Type B pancreatic cell (in vitro differentiated cells): ENCODE data around the gene MIPEP. TPM values are rescaled to one million over a fixed set of nuclear protein-coding genes. Genes with fewer than 3 reads are reported as not detected.

Experiments
- DNase-seq: peaks from one replicate; pipeline ENCODE4 v3.0.0; 2021; ENCODE audit warnings: mixed read lengths; ENCODE audit not compliant: unreplicated experiment; ENCODE audit errors: extremely low spot score
- H3K27ac Mint-ChIP-seq: 2 replicates; pipeline ENCODE4 v1.8.0; 2021; ENCODE audit warnings: mild to moderate bottlenecking, mixed read lengths
- H3K27me3 Mint-ChIP-seq: 2 replicates; pipeline ENCODE4 v1.8.0; 2021; ENCODE audit warnings: mixed read lengths
- H3K36me3 Mint-ChIP-seq: 2 replicates; pipeline ENCODE4 v1.8.0; 2021; ENCODE audit warnings: mixed read lengths
- H3K4me1 Mint-ChIP-seq: one replicate; pipeline ENCODE4 v1.8.0; 2021; ENCODE audit warnings: mixed read lengths; ENCODE audit not compliant: unreplicated experiment
- H3K4me3 Mint-ChIP-seq: 2 replicates; pipeline ENCODE4 v1.8.0; 2021; ENCODE audit warnings: mild to moderate bottlenecking, mixed read lengths
- H3K9me3 Mint-ChIP-seq: 2 replicates; pipeline ENCODE4 v1.8.0; 2021; ENCODE audit warnings: mixed read lengths
- CTCF ChIP-seq: fragments of 200-600 bp; sonication (generic); conservative IDR thresholded peaks from 2 replicates; pipeline ENCODE4 v1.5.0; 2021; ENCODE audit warnings: antibody characterized with exemption, mild to moderate bottlenecking
- total RNA-seq: library from RNA; stranded (reverse); gene quantifications from 2 replicates; pipeline ENCODE4 v1.2.1, GENCODE V29; 2021; ENCODE audit warnings: low replicate concordance

The MIPEP gene
- total RNA-seq, 1 donor from 2014 or later = 29.9 TPM

- Mint-ChIP-seq H3K27ac (no peak overlapping the region), H3K4me1 (no peaks in the 10 kb centered on the region), H3K27me3 (peaks cover 15% of the 10 kb centered on the region), H3K4me3 (no peak overlapping the region), H3K36me3 (no peaks in the 10 kb centered on the region), H3K9me3 (no peaks in the 10 kb centered on the region)
- TF ChIP-seq CTCF = peak; percentile 94
- DNase-seq = no peak
Measured at GRCh38 chr13:23921451-23921888, 32.3 kb upstream of the MIPEP start.

DNA sequence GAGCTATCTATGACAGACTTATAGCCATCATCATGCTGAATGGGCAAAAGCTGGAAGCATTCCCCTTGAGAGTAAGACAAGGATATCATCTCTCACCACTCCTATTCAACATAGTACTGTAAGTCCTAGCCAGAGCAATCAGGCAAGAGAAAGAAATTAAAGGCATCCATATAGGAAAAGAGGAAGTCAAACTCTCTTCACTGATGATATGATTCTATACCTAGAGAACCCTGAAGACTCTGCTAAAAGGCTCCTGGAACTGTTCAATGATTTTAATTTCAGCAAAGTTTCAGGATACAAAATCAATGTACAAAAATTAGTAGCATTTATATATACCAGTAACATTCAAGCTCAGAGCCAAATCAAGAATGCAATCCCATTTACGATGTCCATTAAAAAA is 29.8 kb upstream of the MIPEP start:
- no peak for TF ChIP-seq CTCF
- no peak for DNase-seq
- H3K27ac Mint-ChIP-seq = no peak overlapping the region
- H3K36me3 Mint-ChIP-seq = no peaks in the 10 kb centered on the region
- H3K4me3 Mint-ChIP-seq = no peak overlapping the region
- H3K9me3 Mint-ChIP-seq = no peaks in the 10 kb centered on the region
- no peaks in the 10 kb centered on the region for H3K4me1 Mint-ChIP-seq
- H3K27me3 Mint-ChIP-seq = peaks cover 15% of the 10 kb centered on the region

- TF ChIP-seq CTCF = no peak
- Mint-ChIP-seq H3K4me3 (no peak overlapping the region), H3K4me1 (no peaks in the 10 kb centered on the region)
Measured at GRCh38 chr13:23918208-23918607, 29.0 kb upstream of the MIPEP start.

DNA sequence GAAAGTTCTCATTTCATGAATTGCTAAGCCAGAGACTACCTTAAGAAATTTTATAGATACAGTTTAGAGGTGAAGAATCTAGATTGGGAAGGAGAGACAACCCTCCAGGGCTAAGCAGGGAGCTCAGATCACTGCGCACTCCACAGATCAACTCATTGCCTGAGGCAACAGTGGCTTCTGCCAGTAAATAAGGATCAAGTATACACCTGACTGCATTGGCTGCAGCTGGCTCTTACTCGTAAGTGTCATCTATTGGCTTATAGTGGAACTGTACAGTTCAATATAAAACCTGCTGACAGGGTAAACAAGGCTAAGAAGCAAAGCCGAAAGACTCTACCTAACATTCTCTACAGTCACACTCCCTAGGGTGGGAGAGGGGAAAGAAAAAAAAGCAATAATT is 26.1 kb upstream of the MIPEP start:
- H3K27me3 Mint-ChIP-seq = peaks cover 15% of the 10 kb centered on the region
- no peak overlapping the region for H3K4me3 Mint-ChIP-seq
- no peaks in the 10 kb centered on the region for H3K4me1 Mint-ChIP-seq
- no peak for DNase-seq
- TF ChIP-seq CTCF = no peak
- no peaks in the 10 kb centered on the region for H3K9me3 Mint-ChIP-seq
- H3K36me3 Mint-ChIP-seq = no peaks in the 10 kb centered on the region
- H3K27ac Mint-ChIP-seq = no peak overlapping the region

More at GRCh38 chr13:23918208-23918607, 29.0 kb upstream of the MIPEP start:
- no peaks in the 10 kb centered on the region for H3K36me3 Mint-ChIP-seq
- peaks cover 15% of the 10 kb centered on the region for H3K27me3 Mint-ChIP-seq
- H3K9me3 Mint-ChIP-seq = no peaks in the 10 kb centered on the region
- no peak overlapping the region for H3K27ac Mint-ChIP-seq
- DNase-seq = no peak

- Mint-ChIP-seq H3K36me3 (no peaks in the 10 kb centered on the region), H3K9me3 (no peaks in the 10 kb centered on the region), H3K27ac (no peak overlapping the region), H3K4me3 (no peak overlapping the region), H3K4me1 (peaks cover 8% of the 10 kb centered on the region), H3K27me3 (no peaks in the 10 kb centered on the region)
- DNase-seq = no peak
- no peak for TF ChIP-seq CTCF
Measured at GRCh38 chr13:23912469-23912868, 23.3 kb upstream of the MIPEP start.

GRCh38 chr13:23909606-23910005 is 20.4 kb upstream of the MIPEP start:
- Mint-ChIP-seq H3K9me3 (no peaks in the 10 kb centered on the region), H3K4me3 (peak overlapping the region; percentile 13), H3K36me3 (no peaks in the 10 kb centered on the region), H3K27me3 (no peaks in the 10 kb centered on the region), H3K4me1 (peaks cover 8% of the 10 kb centered on the region), H3K27ac (peak overlapping the region; percentile 1)
- no peak for DNase-seq
- no peak for TF ChIP-seq CTCF
